ENCODE results near the gene INO80C.

Gene INO80C

GRCh38 chr18:35497370-35498197 lies at the start of gene INO80C:
Gene INO80C (minus strand): TSS chr18:35497960. CDS start chr18:35497874, 86 bp downstream.
- DNase-seq, result peak; percentile 95

GRCh38 chr18:35547008-35547605 lies 49.3 kb upstream of the INO80C start:
- DNase-seq, result no peak

- DNase-seq, result no peak
Observed at GRCh38 chr18:35542356-35542755, 44.6 kb upstream of the INO80C start.

- no peak for DNase-seq
Observed at GRCh38 chr18:35535297-35535696, 37.5 kb upstream of the INO80C start.

- DNase-seq, result no peak
Observed at GRCh38 chr18:35533916-35534405, 36.2 kb upstream of the INO80C start.

GRCh38 chr18:35528749-35529274 lies 31.1 kb upstream of the INO80C start:
- DNase-seq, result no peak

GRCh38 chr18:35526495-35527059 lies 28.8 kb upstream of the INO80C start:
- no peak for DNase-seq

GRCh38 chr18:35525795-35526494 lies 28.2 kb upstream of the INO80C start:
- DNase-seq, result peak; percentile 8

GRCh38 chr18:35524226-35524625 lies 26.5 kb upstream of the INO80C start:
- DNase-seq, result no peak

- DNase-seq, result no peak
Observed at GRCh38 chr18:35522130-35522959, 24.6 kb upstream of the INO80C start.

- DNase-seq, result no peak
Observed at GRCh38 chr18:35521133-35521532, 23.4 kb upstream of the INO80C start.

GRCh38 chr18:35519148-35519899 lies 21.6 kb upstream of the INO80C start:
- no peak for DNase-seq

GRCh38 chr18:35517715-35518114 lies 20.0 kb upstream of the INO80C start:
- DNase-seq, result no peak

GRCh38 chr18:35516789-35517188 lies 19.0 kb upstream of the INO80C start:
- DNase-seq, result no peak

- DNase-seq, result no peak
Observed at GRCh38 chr18:35516351-35516750, 18.6 kb upstream of the INO80C start.

- no peak for DNase-seq
Observed at GRCh38 chr18:35515460-35516130, 17.8 kb upstream of the INO80C start.

GRCh38 chr18:35514752-35515459 lies 17.1 kb upstream of the INO80C start:
- no peak for DNase-seq

GRCh38 chr18:35514283-35514682 lies 16.5 kb upstream of the INO80C start:
- DNase-seq, result no peak

GRCh38 chr18:35513181-35513936 lies 15.6 kb upstream of the INO80C start:
- DNase-seq, result no peak

All from activated CD4-positive, alpha-beta T cell treated with anti-CD3 and anti-CD28 coated beads for 48 hours (primary cell).